ENCODE data around the gene PRKN.

Gene PRKN

GRCh38 chr6:161750686-161751085 is 976.9 kb downstream of the PRKN start:
- H3K27me3 ChIP-seq (ENCODE audit: low read depth, low read length), result no peaks in the 10 kb centered on the region
- no peak overlapping the region for H3K4me3 ChIP-seq (ENCODE audit: low read depth in 1 of 2, low read length in 2 of 2)
- no peaks in the 10 kb centered on the region for H3K9me3 ChIP-seq (ENCODE audit: control insufficient read depth in 1 of 2, low read length in 2 of 2)
- H3K27ac ChIP-seq (ENCODE audit: low read length), result no peak overlapping the region
- H3K36me3 ChIP-seq (ENCODE audit: control insufficient read depth in 1 of 2, insufficient read depth in 2 of 2, low read length in 2 of 2), result no peaks in the 10 kb centered on the region
- H3K4me1 ChIP-seq (ENCODE audit: control insufficient read depth in 1 of 2, insufficient read depth in 2 of 2, low read length in 2 of 2), result no peaks in the 10 kb centered on the region

GRCh38 chr6:161749576-161749975 is 978.0 kb downstream of the PRKN start:
- H3K4me1 ChIP-seq (ENCODE audit: control insufficient read depth in 1 of 2, insufficient read depth in 2 of 2, low read length in 2 of 2), result no peaks in the 10 kb centered on the region
- H3K9me3 ChIP-seq (ENCODE audit: control insufficient read depth in 1 of 2, low read length in 2 of 2), result no peaks in the 10 kb centered on the region
- no peaks in the 10 kb centered on the region for H3K36me3 ChIP-seq (ENCODE audit: control insufficient read depth in 1 of 2, insufficient read depth in 2 of 2, low read length in 2 of 2)
- no peak overlapping the region for H3K27ac ChIP-seq (ENCODE audit: low read length)
- H3K4me3 ChIP-seq (ENCODE audit: low read depth in 1 of 2, low read length in 2 of 2), result no peak overlapping the region
- no peaks in the 10 kb centered on the region for H3K27me3 ChIP-seq (ENCODE audit: low read depth, low read length)

- Histone ChIP-seq H3K4me3 (ENCODE audit: low read depth in 1 of 2, low read length in 2 of 2) (no peak overlapping the region), H3K27me3 (ENCODE audit: low read depth, low read length) (no peaks in the 10 kb centered on the region), H3K9me3 (ENCODE audit: control insufficient read depth in 1 of 2, low read length in 2 of 2) (no peaks in the 10 kb centered on the region), H3K4me1 (ENCODE audit: control insufficient read depth in 1 of 2, insufficient read depth in 2 of 2, low read length in 2 of 2) (no peaks in the 10 kb centered on the region), H3K27ac (ENCODE audit: low read length) (no peak overlapping the region), H3K36me3 (ENCODE audit: control insufficient read depth in 1 of 2, insufficient read depth in 2 of 2, low read length in 2 of 2) (no peaks in the 10 kb centered on the region)
These were observed 978.8 kb downstream of the PRKN start for GRCh38 chr6:161748535-161749416.

- no peaks in the 10 kb centered on the region for H3K36me3 ChIP-seq (ENCODE audit: control insufficient read depth in 1 of 2, insufficient read depth in 2 of 2, low read length in 2 of 2)
- H3K27ac ChIP-seq (ENCODE audit: low read length), result no peak overlapping the region
- H3K4me1 ChIP-seq (ENCODE audit: control insufficient read depth in 1 of 2, insufficient read depth in 2 of 2, low read length in 2 of 2), result no peaks in the 10 kb centered on the region
- H3K9me3 ChIP-seq (ENCODE audit: control insufficient read depth in 1 of 2, low read length in 2 of 2), result no peaks in the 10 kb centered on the region
- H3K27me3 ChIP-seq (ENCODE audit: low read depth, low read length), result no peaks in the 10 kb centered on the region
- no peak overlapping the region for H3K4me3 ChIP-seq (ENCODE audit: low read depth in 1 of 2, low read length in 2 of 2)
These were observed 980.1 kb downstream of the PRKN start for GRCh38 chr6:161747506-161747905.

- H3K4me1 ChIP-seq (ENCODE audit: control insufficient read depth in 1 of 2, insufficient read depth in 2 of 2, low read length in 2 of 2), result no peaks in the 10 kb centered on the region
- no peaks in the 10 kb centered on the region for H3K36me3 ChIP-seq (ENCODE audit: control insufficient read depth in 1 of 2, insufficient read depth in 2 of 2, low read length in 2 of 2)
- H3K27me3 ChIP-seq (ENCODE audit: low read depth, low read length), result no peaks in the 10 kb centered on the region
- H3K4me3 ChIP-seq (ENCODE audit: low read depth in 1 of 2, low read length in 2 of 2), result peak overlapping the region in 1 of 2 donors; percentile 7
- H3K9me3 ChIP-seq (ENCODE audit: control insufficient read depth in 1 of 2, low read length in 2 of 2), result no peaks in the 10 kb centered on the region
- no peak overlapping the region for H3K27ac ChIP-seq (ENCODE audit: low read length)
These were observed 981.9 kb downstream of the PRKN start for GRCh38 chr6:161745594-161746141.

- H3K27me3 ChIP-seq (ENCODE audit: low read depth, low read length), result no peaks in the 10 kb centered on the region
- H3K27ac ChIP-seq (ENCODE audit: low read length), result no peak overlapping the region
- no peaks in the 10 kb centered on the region for H3K36me3 ChIP-seq (ENCODE audit: control insufficient read depth in 1 of 2, insufficient read depth in 2 of 2, low read length in 2 of 2)
- no peaks in the 10 kb centered on the region for H3K4me1 ChIP-seq (ENCODE audit: control insufficient read depth in 1 of 2, insufficient read depth in 2 of 2, low read length in 2 of 2)
- no peak overlapping the region for H3K4me3 ChIP-seq (ENCODE audit: low read depth in 1 of 2, low read length in 2 of 2)
- H3K9me3 ChIP-seq (ENCODE audit: control insufficient read depth in 1 of 2, low read length in 2 of 2), result no peaks in the 10 kb centered on the region
These were observed 982.4 kb downstream of the PRKN start for GRCh38 chr6:161745128-161745527.

- Histone ChIP-seq H3K27ac (ENCODE audit: low read length) (no peak overlapping the region), H3K4me1 (ENCODE audit: control insufficient read depth in 1 of 2, insufficient read depth in 2 of 2, low read length in 2 of 2) (no peaks in the 10 kb centered on the region)
These were observed 983.1 kb downstream of the PRKN start for GRCh38 chr6:161744211-161745067.

GRCh38 chr6:161743509-161744178 is 983.9 kb downstream of the PRKN start:
- Histone ChIP-seq H3K27ac (ENCODE audit: low read length) (no peak overlapping the region), H3K27me3 (ENCODE audit: low read depth, low read length) (no peaks in the 10 kb centered on the region), H3K9me3 (ENCODE audit: control insufficient read depth in 1 of 2, low read length in 2 of 2) (no peaks in the 10 kb centered on the region), H3K4me1 (ENCODE audit: control insufficient read depth in 1 of 2, insufficient read depth in 2 of 2, low read length in 2 of 2) (no peaks in the 10 kb centered on the region), H3K4me3 (ENCODE audit: low read depth in 1 of 2, low read length in 2 of 2) (no peak overlapping the region), H3K36me3 (ENCODE audit: control insufficient read depth in 1 of 2, insufficient read depth in 2 of 2, low read length in 2 of 2) (no peaks in the 10 kb centered on the region)

More at GRCh38 chr6:161744211-161745067, 983.1 kb downstream of the PRKN start:
- H3K9me3 ChIP-seq (ENCODE audit: control insufficient read depth in 1 of 2, low read length in 2 of 2), result no peaks in the 10 kb centered on the region
- no peak overlapping the region for H3K4me3 ChIP-seq (ENCODE audit: low read depth in 1 of 2, low read length in 2 of 2)
- H3K36me3 ChIP-seq (ENCODE audit: control insufficient read depth in 1 of 2, insufficient read depth in 2 of 2, low read length in 2 of 2), result no peaks in the 10 kb centered on the region
- no peaks in the 10 kb centered on the region for H3K27me3 ChIP-seq (ENCODE audit: low read depth, low read length)

GRCh38 chr6:161740486-161740885 is 987.1 kb downstream of the PRKN start:
- no peaks in the 10 kb centered on the region for H3K4me1 ChIP-seq (ENCODE audit: control insufficient read depth in 1 of 2, insufficient read depth in 2 of 2, low read length in 2 of 2)
- H3K27me3 ChIP-seq (ENCODE audit: low read depth, low read length), result no peaks in the 10 kb centered on the region
- H3K27ac ChIP-seq (ENCODE audit: low read length), result no peak overlapping the region
- no peaks in the 10 kb centered on the region for H3K9me3 ChIP-seq (ENCODE audit: control insufficient read depth in 1 of 2, low read length in 2 of 2)
- no peaks in the 10 kb centered on the region for H3K36me3 ChIP-seq (ENCODE audit: control insufficient read depth in 1 of 2, insufficient read depth in 2 of 2, low read length in 2 of 2)
- H3K4me3 ChIP-seq (ENCODE audit: low read depth in 1 of 2, low read length in 2 of 2), result no peak overlapping the region

- Histone ChIP-seq H3K4me1 (ENCODE audit: control insufficient read depth in 1 of 2, insufficient read depth in 2 of 2, low read length in 2 of 2) (no peaks in the 10 kb centered on the region), H3K27me3 (ENCODE audit: low read depth, low read length) (no peaks in the 10 kb centered on the region), H3K9me3 (ENCODE audit: control insufficient read depth in 1 of 2, low read length in 2 of 2) (no peaks in the 10 kb centered on the region), H3K36me3 (ENCODE audit: control insufficient read depth in 1 of 2, insufficient read depth in 2 of 2, low read length in 2 of 2) (no peaks in the 10 kb centered on the region), H3K27ac (ENCODE audit: low read length) (no peak overlapping the region), H3K4me3 (ENCODE audit: low read depth in 1 of 2, low read length in 2 of 2) (no peak overlapping the region)
These were observed 990.7 kb downstream of the PRKN start for GRCh38 chr6:161736781-161737292.

GRCh38 chr6:161736326-161736725 is 991.2 kb downstream of the PRKN start:
- H3K36me3 ChIP-seq (ENCODE audit: control insufficient read depth in 1 of 2, insufficient read depth in 2 of 2, low read length in 2 of 2), result no peaks in the 10 kb centered on the region
- H3K27ac ChIP-seq (ENCODE audit: low read length), result no peak overlapping the region
- no peaks in the 10 kb centered on the region for H3K9me3 ChIP-seq (ENCODE audit: control insufficient read depth in 1 of 2, low read length in 2 of 2)
- no peak overlapping the region for H3K4me3 ChIP-seq (ENCODE audit: low read depth in 1 of 2, low read length in 2 of 2)
- H3K4me1 ChIP-seq (ENCODE audit: control insufficient read depth in 1 of 2, insufficient read depth in 2 of 2, low read length in 2 of 2), result no peaks in the 10 kb centered on the region
- H3K27me3 ChIP-seq (ENCODE audit: low read depth, low read length), result no peaks in the 10 kb centered on the region
